Thoracic aorta (tissue), 2 donors: ENCODE data around the gene ATP2B2. TPM values are rescaled to one million over a fixed set of nuclear protein-coding genes. Genes with fewer than 3 reads are reported as not detected.

Experiments used
- ATAC-seq: fragments of 150-250 bp; one replicate; pipeline ENCODE4 v1.8.0; 2017; ENCODE audit warnings: low read depth; ENCODE audit not compliant: insufficient number of reproducible peaks, low FRiP score
- DNase-seq: peaks from one replicate; pipeline ENCODE4 v3.0.0-alpha.2; 2020; ENCODE audit warnings: low spot score
- H3K27ac ChIP-seq, 2 donors: fragments of 200-600 bp; sonication (generic); 1 replicate in 1 of 2; 2 replicates in 1 of 2; pipeline ENCODE4 v1.5.1; 2016; ENCODE audit warnings: mild to moderate bottlenecking in 2 of 2, moderate library complexity in 2 of 2
- H3K27me3 ChIP-seq: fragments of 200-600 bp; sonication (generic); replicated peaks from 2 replicates; pipeline ENCODE4 v1.6.0; 2016; ENCODE audit warnings: mild to moderate bottlenecking; ENCODE audit not compliant: insufficient read depth
- H3K36me3 ChIP-seq: fragments of 200-600 bp; sonication (generic); one replicate; pipeline ENCODE4 v1.5.1; 2016
- H3K4me1 ChIP-seq, 2 donors: fragments of 200-600 bp; sonication (generic); 1 replicate in 1 of 2; 2 replicates in 1 of 2; pipeline versions ENCODE4 v1.5.1 to v1.6.0; 2016; ENCODE audit warnings: low read depth in 2 of 2, mild to moderate bottlenecking in 1 of 2; ENCODE audit not compliant: control insufficient read depth in 1 of 2
- H3K4me3 ChIP-seq: fragments of 200-600 bp; sonication (generic); 2 replicates; pipeline ENCODE4 v1.5.1; 2016; ENCODE audit warnings: mild to moderate bottlenecking
- H3K9me3 ChIP-seq: fragments of 200-600 bp; sonication (generic); 2 replicates; pipeline ENCODE4 v1.5.1; 2016
- total RNA-seq, 2 donors: library from RNA; depleted of rRNA; stranded (reverse); fragments of >200 nt; gene quantifications; one replicate each; pipeline versions ENCODE4 v1.1.0 to v1.2.3, GENCODE V29; 2016
- TF ChIP-seq, protein P1 (sequence below): fragments of 200-600 bp; sonication (generic); IDR thresholded peaks from one replicate; pipeline ENCODE4 v1.5.1; 2019; ENCODE audit warnings: antibody characterized with exemption

ATP2B2 gene
- total RNA-seq, 2 donors from 2014 or later: not detected

DNA sequence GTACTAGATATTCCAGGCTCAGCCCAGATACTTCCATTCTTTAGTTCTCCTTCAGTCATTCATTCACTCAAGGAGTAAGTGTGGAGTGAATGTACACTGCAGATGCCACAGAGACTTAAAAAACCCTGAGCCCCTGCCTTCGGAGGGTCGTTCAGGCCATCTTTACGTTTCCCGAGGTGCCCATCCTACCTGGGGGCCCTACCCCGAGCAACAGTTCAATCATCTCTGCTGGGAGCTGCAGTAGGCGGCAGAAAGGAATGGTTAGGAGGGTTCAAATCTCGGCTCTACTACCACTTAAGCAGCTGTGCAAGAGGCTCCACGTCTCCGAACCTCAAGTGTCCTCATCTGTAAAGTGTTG, 185.1 kb downstream of the ATP2B2 start:
- H3K9me3 ChIP-seq: no peaks in the 10 kb centered on the region
- ATAC-seq: no peak
- DNase-seq: no peak

DNA sequence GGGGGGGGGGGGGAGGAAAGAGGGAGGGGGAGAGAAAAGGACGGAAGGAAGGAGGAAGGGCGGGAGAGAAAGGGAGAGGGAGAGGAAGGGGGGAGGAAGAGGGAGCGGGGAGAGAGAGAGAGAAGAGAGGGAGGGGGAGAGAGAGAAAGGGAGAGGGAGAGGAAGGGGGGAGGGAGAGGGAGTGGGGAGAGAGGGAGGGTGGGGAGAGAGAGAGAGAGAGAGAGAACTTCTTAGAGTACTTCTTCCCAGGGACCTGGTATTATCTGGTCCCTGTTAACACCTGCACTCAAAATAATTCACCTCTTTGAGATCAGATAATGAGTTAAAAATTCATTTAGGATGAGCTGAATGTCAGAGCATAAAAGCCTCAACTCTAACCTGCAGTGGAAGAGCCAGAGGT, 185.6 kb downstream of the ATP2B2 start:
- Histone ChIP-seq H3K27me3 (no peaks in the 10 kb centered on the region), H3K4me1 (peaks cover 10 to 25% of the 10 kb centered on the region in 2 donors), H3K36me3 (peaks cover 22% of the 10 kb centered on the region), H3K4me3 (peak overlapping the region; percentile 81), H3K27ac (no peak overlapping the region), H3K9me3 (no peaks in the 10 kb centered on the region)
- TF ChIP-seq, protein P1, sequence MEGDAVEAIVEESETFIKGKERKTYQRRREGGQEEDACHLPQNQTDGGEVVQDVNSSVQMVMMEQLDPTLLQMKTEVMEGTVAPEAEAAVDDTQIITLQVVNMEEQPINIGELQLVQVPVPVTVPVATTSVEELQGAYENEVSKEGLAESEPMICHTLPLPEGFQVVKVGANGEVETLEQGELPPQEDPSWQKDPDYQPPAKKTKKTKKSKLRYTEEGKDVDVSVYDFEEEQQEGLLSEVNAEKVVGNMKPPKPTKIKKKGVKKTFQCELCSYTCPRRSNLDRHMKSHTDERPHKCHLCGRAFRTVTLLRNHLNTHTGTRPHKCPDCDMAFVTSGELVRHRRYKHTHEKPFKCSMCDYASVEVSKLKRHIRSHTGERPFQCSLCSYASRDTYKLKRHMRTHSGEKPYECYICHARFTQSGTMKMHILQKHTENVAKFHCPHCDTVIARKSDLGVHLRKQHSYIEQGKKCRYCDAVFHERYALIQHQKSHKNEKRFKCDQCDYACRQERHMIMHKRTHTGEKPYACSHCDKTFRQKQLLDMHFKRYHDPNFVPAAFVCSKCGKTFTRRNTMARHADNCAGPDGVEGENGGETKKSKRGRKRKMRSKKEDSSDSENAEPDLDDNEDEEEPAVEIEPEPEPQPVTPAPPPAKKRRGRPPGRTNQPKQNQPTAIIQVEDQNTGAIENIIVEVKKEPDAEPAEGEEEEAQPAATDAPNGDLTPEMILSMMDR: no peak
- ATAC-seq: no peak
- no peak for DNase-seq

More for the DNA sequence above, 185.1 kb downstream of the ATP2B2 start:
- TF ChIP-seq, protein P1: no peak
- Histone ChIP-seq H3K4me3 (peak overlapping the region; percentile 81), H3K27ac (peak overlapping the region; percentile 69 to 81), H3K36me3 (peaks cover 18% of the 10 kb centered on the region), H3K27me3 (no peaks in the 10 kb centered on the region), H3K4me1 (peaks cover 10 to 25% of the 10 kb centered on the region in 2 donors)

DNA sequence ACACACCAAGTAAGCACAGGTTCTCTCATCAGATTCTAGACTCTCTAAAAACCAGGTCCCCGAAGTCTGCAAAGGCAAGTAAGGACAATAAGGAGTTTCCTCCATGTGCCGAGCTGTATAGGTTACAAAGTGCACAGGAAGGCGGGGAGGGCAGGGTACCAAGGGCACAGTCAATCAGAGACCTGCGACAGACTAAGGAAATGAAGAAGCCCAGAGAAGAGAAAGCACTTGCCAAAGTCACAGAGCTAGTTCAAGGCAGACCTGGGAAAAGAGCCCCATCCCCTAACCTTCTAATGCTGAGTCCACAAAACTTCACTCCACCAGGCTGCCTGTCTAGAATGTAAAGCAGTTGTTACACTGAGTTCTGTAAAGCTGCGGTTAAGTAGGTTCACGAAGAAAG, 186.1 kb downstream of the ATP2B2 start:
- ATAC-seq (no peak), DNase-seq (no peak)
- H3K9me3 ChIP-seq: no peaks in the 10 kb centered on the region
- TF ChIP-seq, protein P1: no peak
- peak overlapping the region; percentile 81 for H3K4me3 ChIP-seq
- peaks cover 10 to 25% of the 10 kb centered on the region in 2 donors for H3K4me1 ChIP-seq
- no peak overlapping the region for H3K27ac ChIP-seq
- H3K36me3 ChIP-seq: peaks cover 28% of the 10 kb centered on the region
- H3K27me3 ChIP-seq: no peaks in the 10 kb centered on the region

DNA sequence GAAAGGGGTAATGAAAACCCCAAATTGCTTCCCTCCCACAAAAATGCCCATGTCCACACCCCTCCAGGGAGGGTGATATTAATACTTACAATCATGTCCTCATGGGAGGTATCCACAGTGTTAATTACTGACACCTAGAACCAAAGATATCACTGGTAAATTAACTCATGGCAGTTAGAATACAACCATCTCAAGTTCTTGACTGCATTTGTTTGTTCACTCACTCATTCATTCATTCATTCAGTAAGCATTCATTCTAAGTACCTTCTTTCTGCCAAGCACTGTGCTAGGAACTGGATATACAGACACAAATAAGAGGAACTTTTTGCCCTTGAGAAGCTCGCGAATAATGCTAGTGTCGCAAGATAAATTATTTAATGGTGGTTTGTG, 187.4 kb downstream of the ATP2B2 start:
- H3K9me3 ChIP-seq: no peaks in the 10 kb centered on the region
- DNase-seq (no peak), ATAC-seq (no peak)
- no peak overlapping the region for H3K4me3 ChIP-seq
- peaks cover 39% of the 10 kb centered on the region for H3K36me3 ChIP-seq
- H3K4me1 ChIP-seq: peaks cover 10 to 25% of the 10 kb centered on the region in 2 donors
- H3K27ac ChIP-seq: no peak overlapping the region
- H3K27me3 ChIP-seq: no peaks in the 10 kb centered on the region
- TF ChIP-seq, protein P1: no peak

DNA sequence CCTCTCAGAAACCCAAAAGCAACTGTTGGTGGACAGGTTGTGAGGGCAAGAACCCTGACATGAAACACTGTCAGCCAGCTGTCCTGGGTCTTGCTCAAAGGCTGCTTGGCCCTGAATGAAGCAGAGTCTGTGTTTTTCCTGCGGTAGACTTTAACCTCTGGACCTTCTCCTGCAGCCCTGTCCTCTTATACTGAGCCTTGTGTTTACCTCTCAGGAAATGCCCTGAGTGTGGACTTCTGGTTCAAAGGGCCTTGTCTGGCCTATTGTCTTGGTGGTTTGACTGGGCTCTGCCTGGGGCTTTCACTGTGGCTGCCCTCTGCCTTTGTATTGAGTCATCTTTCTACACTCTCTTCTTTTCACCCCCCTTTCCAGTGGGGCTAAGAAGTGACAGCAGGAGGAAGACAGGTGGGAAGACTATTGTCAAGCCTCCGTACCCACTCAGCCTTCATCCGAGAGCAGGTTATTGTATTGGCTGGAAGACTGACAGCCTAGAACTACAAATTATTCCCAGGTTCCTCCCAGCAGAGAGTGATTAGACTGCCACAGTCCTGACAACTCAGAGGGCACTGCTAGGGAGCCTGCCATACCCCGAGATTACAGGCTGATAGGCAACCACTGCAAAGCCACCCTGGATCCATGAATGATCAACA, 187.9 kb downstream of the ATP2B2 start:
- Histone ChIP-seq H3K9me3 (no peaks in the 10 kb centered on the region), H3K27ac (no peak overlapping the region), H3K27me3 (no peaks in the 10 kb centered on the region), H3K36me3 (peaks cover 44% of the 10 kb centered on the region), H3K4me3 (no peak overlapping the region), H3K4me1 (peaks cover 10 to 25% of the 10 kb centered on the region in 2 donors)
- ATAC-seq: no peak
- no peak for DNase-seq
- TF ChIP-seq, protein P1: no peak
